HG02938 (cell line): ENCODE measurements around the gene AMTN.

Experiments
- ATAC-seq: cut with Tn5 transposase; IDR thresholded peaks from one replicate; pipeline ENCODE4 v1.9.1; 2021; ENCODE audit warnings: mild to moderate bottlenecking, moderate library complexity; ENCODE audit not compliant: unreplicated experiment

AMTN gene

DNA sequence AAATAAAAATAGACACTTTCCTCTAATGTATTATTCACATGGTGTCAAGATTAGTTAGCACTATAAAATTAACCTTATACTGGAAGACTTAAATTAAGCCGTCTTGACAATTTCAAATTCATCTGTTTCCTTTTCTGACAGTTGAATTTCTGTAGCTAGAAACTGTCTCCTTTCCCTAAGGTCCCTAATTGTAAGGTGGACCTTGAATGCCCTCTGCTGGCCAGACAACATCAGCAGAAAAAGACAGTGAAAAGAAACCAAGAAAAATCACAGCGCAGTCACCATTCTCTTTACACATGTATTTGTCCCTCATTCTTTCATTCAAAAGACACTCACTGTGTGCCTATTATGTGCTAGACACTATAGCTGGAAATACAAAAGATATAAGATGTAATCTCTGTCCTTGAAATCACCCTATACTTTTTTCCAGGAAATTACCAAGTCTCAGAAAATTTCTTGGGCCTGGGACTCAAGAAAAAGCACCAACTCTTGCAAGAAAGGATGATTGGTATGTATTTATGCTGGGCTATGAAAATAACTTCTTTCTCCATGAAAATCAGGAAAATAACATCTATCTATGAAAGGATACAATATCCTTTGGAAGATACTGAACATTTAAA is 41.0 kb downstream of the AMTN start:
- no peak for ATAC-seq

DNA sequence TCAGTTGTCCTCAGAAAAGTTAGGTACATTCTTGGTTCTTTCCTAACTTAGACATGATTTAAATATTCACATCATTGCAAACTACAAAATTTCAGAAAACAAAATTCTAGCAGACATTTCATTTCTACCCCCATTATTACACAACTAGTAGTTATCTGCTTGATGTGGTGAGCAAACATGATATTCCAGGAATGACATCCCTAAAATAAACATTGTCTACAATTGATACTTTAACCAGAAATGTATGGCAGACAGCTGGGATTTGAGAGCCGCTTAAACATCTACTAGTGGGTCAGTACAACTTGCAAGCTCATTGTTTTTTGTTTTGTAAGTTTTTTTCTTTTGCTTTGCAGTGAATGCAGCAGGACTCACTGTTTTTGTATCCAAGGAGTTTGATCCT is 41.6 kb downstream of the AMTN start:
- no peak for ATAC-seq

DNA sequence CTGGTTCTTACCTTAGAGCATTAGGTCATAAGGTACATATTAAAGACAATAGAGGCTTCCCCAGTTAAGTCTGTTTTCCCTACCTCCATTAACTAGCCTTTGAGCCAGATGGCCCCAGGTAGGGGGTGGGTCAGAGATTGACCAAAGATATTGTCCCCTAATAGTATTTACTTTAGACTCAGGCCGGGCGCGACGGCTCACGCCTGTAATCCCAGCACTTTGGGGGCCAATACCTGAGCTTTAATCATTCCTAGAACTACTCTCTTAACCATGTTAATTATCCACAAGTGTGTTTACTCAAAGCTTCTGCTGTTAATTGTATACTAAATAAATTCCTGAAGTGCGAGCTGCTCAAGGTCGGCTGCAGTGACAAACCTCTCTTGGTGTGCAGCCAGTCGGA is 45.7 kb downstream of the AMTN start:
- no peak for ATAC-seq

DNA sequence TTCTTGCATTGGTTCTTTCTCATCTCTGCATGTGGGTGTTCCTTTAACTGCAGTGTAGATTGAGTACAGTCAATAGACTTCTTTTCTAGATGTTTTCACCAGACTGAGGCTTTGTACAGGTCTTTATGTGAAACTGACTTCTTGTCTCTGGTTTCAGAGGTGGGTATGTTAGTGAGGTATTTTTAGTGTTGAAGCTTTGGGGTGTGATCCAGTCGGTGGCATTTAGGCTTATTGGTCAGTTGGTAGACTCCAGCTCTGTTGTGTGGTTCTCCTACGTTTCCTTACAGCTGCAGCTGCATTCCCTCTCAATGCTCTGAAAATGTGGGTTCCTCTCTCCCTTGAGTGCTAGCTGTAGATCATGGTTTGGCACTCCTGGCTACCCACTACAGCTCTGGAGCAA is 52.4 kb downstream of the AMTN start:
- ATAC-seq = no peak

DNA sequence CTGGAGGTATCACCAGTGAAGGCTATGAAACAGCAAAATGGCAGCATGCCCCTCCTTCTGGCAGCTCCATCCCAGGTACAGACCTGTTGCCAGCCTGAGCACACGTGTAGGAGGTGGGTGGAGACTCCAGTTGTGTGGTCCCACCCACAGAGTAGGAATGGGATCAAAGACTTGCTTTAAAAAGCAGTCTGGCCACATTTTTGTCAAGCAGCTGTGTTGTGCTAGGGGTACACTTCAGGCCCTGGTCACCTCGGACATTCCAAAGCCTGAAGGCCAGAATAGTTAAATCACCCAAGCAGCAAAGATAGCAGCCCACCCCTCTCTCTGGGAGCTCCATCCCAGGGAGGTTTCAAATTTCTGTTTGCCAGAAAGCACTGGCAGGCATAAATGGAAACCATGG is 53.4 kb downstream of the AMTN start:
- no peak for ATAC-seq

GRCh38 chr4:70575964-70576363 is 57.6 kb downstream of the AMTN start:
- no peak for ATAC-seq

DNA sequence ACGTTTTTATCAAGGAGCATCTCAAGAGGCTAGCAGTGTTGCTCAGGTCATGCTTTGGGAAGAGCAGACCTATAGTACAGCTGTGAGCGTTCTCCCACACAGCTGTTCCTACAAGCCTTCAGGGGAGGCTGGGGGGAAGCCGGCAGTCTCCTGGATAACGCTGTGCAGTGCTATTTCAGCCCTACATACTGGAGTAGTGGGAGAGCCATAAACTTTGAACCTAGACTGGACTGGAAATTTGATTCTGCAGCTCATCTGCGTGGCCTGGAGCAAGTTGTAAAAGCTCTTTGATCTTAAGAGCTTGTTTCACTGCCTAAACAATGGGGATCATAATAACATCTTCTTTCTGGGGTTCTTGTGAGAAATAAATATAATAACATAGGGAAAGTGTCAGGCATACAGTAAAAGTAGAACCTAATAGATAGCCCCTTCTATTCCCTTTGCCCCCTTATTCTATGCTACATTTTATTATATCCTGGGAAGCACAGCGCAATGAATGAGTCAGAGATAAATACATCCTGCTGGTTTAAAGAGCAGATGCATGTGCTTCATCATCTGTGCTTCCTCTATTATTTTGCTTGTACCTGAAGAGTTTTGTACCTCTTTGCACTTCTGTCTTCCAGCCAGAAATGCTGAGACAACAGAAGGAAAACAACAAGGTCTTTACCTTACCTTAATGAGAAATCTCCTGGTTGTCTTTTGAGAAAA is 59.0 kb downstream of the AMTN start:
- no peak for ATAC-seq

- no peak for ATAC-seq
These were observed 63.6 kb downstream of the AMTN start for GRCh38 chr4:70581980-70582379.
